HG02840 (cell line): Measurements from ENCODE around the gene TTLL5.

Source experiments
- ATAC-seq: cut with Tn5 transposase; IDR thresholded peaks from one replicate; pipeline ENCODE4 v1.9.1; 2021; ENCODE audit warnings: mild to moderate bottlenecking, moderate library complexity, moderate number of reproducible peaks; ENCODE audit not compliant: unreplicated experiment, low FRiP score

TTLL5 gene

DNA sequence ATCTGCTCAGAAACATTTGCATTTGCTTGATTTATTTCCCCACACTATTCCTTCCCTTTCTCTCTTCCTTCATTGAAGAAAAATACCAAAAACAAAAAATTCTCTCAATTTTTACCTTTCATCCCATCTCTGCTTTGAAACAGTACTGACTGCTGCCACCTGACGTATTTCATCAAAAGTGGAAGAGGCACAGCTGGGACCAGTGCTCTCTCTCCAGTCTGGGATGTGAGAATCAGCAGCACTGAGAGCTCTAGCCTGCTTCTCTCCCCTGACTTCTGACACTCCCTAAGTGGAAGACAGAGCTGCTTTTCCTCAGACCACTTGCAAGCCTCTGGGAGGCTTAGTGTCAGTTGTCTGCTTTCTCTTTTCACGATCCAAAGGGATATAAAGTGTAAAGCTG is 36.9 kb downstream of the TTLL5 start:
- ATAC-seq = no peak

DNA sequence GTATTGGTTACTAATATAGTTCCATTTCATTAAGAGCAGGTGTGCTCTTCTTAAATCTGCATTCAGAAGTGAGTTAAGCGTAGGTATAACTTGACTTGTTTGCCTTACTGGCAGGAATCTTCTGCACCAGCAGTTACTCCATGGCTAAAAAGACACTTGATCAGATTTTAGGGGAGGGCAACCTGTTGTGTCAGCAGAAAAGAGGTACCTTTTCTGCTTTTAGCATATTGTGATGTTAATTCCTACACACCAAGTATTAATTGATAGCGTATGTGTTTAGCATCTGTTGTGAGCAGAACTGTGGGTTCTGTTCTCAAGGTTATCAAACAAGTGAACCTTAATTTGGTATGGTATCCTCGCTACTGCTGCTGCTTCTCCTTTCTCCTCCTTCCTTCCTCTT is 38.3 kb downstream of the TTLL5 start:
- ATAC-seq = no peak

DNA sequence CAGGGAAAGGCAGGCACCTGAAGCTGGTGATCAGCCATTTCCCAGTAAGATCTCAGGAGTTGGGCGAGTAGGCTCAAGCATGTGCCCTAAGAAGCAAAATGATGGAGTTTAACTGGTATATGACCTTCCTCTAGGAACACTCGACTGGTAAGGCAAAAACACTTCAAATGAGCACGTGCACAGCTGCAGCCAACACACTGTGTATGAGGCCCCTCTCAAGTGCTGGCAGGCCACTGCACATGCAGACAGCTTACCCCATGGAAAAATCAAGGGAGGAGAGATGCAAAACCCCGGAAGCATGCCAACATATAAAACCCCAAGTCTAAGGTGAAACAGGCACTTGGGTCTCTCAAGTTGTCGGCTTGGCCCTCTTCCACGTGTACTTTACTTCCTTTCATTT is 39.2 kb downstream of the TTLL5 start:
- no peak for ATAC-seq

DNA sequence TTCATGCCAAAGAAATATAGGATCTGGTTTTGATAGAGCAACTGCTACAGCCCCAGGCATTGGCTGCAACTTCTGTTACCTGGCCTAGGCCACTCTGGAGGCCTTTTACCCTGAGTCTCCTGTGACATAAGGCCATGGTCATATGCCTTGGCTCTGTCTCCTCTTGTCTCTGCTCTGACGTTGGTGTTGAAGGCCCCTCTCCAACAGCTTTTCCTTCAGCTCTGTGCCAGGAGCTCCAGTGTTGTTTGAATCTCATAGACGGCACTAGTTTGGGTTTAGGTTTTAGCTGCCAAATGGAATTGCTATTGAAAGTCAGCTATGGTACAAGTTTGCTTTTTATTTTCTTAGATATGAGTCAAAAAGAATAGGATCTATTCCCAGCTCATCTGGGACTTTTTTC is 41.1 kb downstream of the TTLL5 start:
- no peak for ATAC-seq

DNA sequence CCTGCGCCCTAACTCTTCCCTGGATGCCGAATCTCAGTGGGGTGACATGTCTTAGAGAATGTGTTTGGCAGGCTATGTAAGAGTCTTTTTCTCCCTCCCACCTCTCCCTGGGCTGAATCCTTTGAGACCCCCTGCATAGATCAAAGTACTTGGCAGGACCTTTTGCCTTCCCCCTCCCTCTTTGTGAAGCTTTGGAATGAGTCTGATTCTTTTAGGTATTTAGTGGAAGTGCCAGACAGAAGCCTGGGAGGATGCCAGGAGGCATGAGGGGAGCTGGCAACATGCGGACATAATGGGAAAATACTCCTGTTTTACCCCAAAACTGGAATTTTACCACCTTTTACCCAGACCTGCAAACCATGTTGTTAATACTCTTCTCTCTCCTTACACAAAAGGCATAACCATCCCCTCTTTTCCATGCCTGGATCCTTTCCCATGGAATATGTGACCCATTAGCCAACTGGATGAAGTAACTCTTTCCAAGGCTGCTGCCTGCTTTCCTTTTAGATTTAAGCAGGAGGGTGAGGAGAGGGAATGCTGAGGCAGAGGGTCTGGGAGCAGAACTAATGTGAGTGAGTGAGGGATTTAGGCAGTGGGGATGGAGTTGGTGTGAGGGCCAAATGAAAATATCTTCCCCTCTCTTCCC is 41.7 kb downstream of the TTLL5 start:
- no peak for ATAC-seq

DNA sequence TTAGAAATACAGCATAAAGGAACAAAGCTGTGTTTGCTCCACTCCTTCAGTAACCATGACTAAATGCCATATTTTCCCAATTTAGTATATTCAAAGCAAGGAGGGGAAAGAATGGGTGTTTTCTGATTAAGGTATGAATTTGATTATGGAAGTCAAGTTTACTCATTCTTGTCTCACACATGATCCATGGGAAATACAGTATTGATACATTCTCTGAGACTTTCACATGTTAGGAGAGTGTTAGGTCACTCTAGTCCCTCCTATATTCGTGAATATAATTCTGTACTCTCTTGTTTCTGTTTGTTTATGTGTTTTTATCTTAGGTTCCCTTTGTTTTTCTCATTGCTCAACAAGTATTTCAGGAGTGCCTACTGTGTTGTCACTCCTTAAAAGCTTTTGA is 42.4 kb downstream of the TTLL5 start:
- no peak for ATAC-seq

DNA sequence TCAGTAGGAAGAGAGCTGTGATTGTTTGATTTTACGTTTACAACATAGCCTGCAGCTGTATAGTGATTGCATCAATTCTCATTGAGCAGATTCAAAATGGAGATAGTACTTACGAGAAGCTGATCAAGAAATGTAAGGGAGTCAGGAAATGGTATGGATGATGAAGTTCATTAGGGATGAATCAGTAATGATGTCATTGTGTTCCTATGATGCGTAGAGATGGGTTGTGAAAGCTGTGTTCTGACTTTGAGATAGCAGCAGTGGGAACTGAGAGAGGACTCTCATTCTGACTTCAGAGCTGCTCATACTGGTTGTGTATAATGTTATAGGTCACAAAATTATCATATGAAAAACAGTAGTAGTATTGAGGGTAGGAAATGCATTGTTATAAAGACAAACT is 44.0 kb downstream of the TTLL5 start:
- no peak for ATAC-seq

DNA sequence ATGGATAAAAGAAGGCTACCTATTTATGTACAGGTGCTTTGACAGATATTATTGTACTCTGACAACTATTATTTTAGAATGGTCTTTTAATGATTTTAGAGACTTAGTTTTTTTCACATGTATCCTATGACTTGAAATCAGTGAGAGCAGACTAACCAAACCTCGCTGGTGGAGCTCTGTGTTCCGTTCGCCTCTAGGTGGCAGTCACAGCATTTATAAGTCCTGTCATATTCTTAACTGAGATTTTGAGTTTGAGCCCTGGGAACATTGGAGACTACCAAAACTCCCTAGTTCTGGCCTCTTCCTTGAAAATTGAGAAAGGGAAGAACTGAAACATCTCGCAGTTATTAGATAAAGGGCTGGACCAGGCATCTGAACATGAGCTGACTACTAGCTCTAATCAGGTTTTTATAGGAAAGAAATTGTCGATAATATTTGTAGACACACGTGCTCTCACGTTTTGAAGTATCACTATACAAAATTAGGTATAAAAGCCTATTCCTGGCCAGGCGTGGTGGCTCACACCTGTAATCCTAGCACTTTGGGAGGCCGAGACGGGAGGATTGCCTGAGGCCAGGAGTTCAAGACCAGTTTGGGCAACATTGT is 48.3 kb downstream of the TTLL5 start:
- ATAC-seq = no peak

DNA sequence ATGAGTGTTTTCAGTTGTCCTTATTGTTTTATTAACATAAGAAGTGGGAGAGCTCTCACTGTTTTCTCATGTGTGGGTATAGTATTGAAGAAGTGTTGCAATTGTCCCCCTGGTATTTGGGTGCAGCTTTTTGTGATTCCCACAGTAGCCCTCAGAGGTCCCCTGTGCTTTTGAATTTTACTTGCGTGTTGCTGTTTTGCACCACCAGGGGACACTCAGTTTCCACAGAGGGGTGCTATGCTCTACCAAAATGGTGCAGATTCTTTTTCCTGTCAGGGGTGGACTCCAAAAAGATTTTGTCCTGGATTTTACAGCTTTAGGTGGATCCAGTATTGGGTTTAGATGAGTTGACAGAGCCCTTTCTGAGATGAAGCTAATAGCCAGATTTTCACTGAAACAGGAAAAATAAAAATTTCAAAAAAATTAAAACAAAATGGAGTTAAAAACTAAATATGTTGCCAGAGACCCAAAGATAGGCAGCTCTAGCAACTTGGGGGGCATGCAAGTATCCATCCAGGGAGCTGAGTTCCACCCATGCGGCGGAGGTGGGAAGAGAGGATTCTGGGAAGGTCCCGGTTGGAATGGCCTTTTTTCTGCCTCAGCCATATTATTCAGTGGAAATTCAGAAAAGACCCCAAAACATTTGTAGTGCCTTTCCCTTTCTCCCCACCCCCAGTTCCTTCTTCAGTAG is 50.2 kb downstream of the TTLL5 start:
- ATAC-seq = no peak

DNA sequence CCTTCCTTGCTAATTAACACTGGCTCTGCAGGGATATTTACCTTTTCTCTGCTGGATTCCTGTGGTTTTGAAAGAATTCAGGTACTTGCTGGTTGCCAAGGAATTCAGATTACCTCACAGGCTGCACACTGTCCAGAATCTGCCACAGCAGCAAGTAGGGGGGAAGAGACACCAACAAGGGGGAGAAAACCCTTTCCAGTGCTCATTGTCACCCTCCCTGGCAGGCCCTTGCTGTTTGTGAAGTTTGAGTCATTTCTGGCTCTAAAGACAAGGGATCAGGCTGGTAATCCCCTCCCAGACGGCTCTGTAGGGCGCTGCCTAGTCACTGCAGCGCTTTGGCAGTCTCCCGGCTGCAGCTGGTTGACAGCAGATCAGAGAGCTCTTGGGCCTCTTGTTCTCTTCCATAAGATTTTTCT is 50.8 kb downstream of the TTLL5 start:
- ATAC-seq = no peak

DNA sequence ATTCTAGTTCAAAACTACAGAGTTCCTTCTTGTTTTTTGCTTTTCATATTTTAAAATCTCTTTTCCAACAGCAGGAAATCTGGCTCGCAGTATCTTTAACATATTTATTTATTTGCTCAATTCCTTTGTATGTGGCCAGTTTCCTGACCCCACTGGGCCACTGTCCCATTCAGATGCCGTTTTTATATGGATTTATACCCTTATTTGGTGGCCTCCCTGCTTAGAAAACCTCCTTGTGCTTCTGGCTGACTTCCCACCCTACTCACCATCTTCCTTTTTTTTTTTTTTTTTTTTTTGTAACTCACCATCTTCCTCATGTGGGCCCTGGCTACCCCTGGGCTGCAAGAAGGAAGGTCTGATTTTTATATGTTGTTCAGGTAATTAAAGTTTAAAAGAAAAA is 53.9 kb downstream of the TTLL5 start:
- no peak for ATAC-seq

DNA sequence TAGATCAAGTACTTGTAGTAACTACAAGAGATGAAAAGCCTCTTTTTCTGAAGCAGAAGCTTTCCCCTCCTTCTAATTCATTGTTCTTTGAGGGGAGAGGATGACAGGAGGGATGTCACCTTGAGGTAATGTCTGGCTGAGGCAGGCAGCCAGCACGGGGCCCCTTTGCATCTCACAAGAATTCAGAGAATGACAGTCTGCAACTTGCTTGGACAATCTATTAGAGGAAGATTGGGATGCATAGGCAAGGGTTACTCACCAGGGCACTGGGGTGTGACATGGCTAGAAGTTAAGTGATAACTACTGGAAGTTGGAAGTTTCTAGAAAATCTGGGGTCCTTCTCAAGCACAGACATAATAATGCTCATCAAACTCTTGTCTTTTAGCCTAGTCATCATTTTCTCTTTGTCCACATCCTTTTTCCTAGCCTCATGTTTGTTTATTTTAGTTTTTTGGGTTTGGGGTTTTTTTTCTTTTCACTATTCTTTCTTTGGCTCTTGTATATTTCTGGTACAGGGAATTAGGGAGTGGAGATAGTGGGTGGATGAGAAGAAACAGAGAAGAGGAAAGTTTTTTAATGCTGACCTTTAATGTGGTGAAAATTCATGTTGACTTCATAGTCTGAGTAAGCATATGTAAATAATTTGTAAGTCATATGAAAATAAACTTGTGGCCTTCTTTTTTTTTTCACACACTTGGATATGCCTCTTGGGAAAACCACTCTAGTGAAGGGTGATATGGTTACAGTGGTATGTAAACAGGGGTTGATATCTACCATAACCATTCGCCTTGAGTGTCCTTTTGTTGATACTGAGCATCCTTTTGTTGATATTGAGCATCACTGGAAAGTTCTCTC is 55.1 kb downstream of the TTLL5 start:
- no peak for ATAC-seq

DNA sequence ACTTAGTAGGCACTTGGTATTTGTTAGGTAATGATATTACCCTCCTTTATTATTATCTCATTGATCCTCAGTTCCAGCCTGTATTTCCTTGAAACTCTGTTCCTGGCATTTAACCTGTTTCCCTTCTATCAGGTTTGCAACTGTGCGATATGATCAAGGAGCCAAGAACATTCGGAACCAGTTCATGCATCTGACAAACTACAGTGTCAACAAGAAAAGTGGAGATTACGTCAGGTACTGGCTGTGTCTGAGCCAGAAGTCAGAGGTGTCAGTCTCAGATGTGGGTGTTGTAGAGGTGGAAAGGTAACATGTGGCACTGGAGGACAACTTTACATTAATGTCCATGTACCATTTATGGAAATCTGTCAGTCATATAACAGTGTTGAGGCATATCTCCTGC is 56.7 kb downstream of the TTLL5 start:
- no peak for ATAC-seq

DNA sequence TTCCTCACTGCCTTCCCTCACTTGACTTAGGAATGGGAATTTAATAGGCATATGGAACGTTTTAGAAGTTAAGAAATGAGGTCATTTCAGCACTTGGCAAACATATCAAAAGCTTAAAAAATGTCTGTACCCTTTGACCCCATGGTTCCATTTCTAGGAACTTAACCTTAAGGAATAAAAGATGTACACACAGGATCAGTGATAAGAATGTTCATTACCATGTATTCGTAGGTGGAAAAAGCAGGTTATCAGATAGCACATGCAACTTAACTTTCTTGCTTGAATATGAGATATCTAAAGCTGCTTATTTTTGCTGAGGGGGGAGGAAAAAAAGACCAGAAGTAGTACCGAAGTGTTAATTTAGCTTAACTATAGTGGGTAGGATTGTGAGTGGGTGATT is 57.2 kb downstream of the TTLL5 start:
- ATAC-seq = no peak

DNA sequence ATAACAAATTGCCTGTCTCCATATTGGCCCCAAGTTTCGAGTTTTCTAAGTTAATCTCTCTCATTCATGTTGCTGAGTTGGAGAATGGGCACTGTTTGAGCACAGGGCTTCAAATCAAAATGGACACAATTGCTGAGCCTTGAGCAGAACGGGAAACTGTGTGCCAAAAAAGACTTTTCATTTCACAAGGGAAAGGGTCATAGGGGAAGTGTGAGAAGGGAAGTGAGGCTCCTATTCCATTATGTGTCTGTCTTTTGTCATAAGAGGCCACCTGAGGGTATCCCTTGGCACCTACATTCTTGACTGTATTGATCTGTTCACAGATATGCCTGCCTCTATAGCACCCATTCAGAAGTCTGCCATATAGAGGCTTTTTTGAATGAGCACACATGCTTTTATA is 59.1 kb downstream of the TTLL5 start:
- ATAC-seq = no peak

DNA sequence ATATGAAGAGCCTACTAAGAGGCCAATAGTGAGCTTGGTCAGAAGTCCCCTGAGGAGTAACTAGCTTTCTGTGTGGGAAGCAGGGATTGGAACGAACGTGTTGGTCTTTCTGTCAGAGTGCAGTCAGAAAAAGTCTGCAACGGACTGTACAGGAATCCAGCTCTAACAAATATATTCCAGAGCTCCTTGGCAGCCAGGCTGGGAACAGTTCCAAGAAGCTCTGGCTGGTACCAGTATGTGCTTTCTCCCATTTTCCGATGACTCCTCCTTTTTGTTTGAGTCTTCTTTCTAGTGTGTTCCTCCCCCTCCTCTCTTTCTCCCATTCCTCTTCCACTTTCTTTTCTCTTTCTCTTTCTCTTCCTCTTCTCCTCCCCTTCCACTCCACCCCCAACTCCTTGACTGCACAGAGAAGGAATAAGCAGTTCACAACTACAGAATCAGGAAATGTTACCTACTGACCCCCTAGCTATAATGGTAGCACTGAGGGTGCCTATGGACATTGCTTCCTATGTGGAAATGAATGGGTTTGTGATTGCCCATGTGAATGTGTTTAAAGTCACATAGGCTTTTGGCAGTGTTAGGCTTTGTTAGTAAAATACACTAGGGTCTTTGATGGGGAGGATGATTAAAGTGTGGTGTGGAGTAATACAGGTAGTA is 59.9 kb downstream of the TTLL5 start:
- no peak for ATAC-seq

DNA sequence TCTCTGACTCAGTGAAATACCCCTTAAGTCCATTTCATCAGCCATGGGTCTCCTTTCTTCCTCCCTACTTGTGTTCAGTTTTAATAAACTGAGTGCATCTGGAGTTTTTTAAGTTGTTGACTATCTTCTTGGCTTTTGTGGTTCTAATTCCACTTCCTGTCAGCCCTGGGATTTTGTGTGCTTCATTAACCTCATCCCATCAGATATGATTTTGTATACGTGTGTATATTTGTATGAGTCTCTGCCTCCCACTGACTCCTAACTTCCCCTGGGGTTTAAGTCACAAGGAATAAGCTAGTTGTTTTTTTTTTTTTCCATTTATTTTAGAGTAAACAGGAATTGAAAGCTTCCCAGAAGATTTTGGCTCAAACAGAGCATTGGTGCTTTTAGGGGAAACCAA is 62.7 kb downstream of the TTLL5 start:
- no peak for ATAC-seq

DNA sequence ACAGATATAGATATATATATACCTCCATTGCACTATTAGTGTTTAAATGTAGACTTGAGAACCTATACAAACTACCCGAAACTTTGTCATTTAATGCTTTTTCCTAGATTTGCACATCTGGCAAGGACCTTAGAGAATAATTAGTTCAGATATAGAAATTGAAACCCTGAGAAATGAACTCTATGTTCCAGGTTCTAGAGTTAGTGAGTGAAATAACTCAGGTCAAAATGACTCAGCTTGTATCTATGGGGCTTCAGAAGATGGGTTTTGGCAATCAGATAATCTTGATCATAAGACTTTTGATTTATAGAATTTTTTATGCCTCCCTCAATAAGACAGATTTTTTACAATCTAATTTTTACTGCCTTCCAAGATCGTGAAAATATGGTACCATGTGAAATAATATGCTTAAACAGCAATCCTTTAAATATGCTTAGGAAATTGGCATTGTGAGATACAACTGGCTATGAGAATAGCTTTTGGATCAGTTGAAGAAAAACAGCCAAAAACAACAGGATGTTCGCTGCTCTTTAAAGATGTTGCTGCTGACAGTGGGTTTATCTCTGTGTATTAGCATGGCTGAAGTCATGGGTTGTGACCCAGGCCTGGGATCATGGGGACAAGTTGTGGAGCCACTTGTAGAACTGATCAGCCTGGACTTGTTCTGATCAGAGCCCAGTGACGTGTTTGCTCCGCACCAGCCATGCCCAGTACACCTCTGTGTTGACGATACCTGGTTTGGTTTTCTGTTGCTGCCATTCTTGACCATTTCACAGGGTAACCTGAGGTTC is 63.6 kb downstream of the TTLL5 start:
- no peak for ATAC-seq

DNA sequence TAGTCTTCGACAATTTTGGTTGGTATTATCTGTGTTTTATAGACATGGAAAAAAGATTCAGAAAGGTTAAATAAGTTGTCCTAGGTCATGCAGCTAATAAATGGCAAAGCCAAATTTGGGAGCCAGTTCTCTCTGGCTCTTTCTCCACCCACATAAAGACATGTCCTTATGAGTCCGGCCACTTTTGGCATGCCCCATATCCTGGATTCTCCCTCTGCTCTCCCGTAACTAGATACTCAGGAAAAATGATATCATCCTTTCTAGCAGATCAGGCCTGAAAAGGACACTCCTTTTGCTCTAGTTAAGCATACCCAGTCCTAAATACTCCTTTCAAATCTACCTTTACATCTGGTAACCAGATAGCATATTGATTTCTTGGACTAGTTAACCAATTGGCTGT is 64.4 kb downstream of the TTLL5 start:
- ATAC-seq = no peak

DNA sequence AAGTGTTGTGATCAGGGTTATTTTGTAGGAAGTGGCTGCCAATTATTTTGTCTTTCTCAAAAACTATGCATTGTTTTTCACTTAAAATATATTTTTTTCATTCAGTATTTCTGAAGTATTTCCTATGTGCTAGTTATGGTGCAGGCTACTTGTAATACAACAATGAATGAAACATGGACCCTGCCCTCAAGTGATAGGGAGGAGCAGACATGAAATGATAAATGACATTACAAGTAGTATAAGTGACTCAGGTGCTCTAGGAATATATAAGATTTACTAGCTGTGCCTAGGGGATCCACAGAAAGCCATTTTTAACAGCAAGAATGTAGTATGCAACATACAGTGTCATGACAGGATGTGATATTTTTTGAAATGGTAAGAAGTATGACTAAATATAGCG is 65.3 kb downstream of the TTLL5 start:
- ATAC-seq = no peak
